Fibroblast of gingiva (primary cell): ENCODE measurements around the gene SLC26A4.
A peak's percentile ranks its signal among the peaks of the same experiment; 100 is the strongest.

ENCODE experiments used
- DNase-seq: peaks from one replicate; pipeline ENCODE4 v3.0.0-alpha.2; 2011; ENCODE audit warnings: low read depth

SLC26A4 gene

GRCh38 chr7:107661081-107661864 is 645 bp downstream of the SLC26A4 start:
- peak; percentile 30 for DNase-seq

- DNase-seq: no peak
Observed at GRCh38 chr7:107661865-107662379, 1.3 kb downstream of the SLC26A4 start.

- no peak for DNase-seq
Observed at GRCh38 chr7:107663196-107663595, 2.6 kb downstream of the SLC26A4 start.

GRCh38 chr7:107666790-107667189 is 6.2 kb downstream of the SLC26A4 start:
- DNase-seq: no peak

GRCh38 chr7:107667341-107667740 is 6.7 kb downstream of the SLC26A4 start:
- no peak for DNase-seq

GRCh38 chr7:107668296-107668695 is 7.7 kb downstream of the SLC26A4 start:
- no peak for DNase-seq

- no peak for DNase-seq
Observed at GRCh38 chr7:107672183-107672582, 11.6 kb downstream of the SLC26A4 start.

- DNase-seq: no peak
Observed at GRCh38 chr7:107676249-107676648, 15.6 kb downstream of the SLC26A4 start.

GRCh38 chr7:107678110-107678753 is 17.6 kb downstream of the SLC26A4 start:
- no peak for DNase-seq

GRCh38 chr7:107680478-107680877 is 19.9 kb downstream of the SLC26A4 start:
- no peak for DNase-seq

- no peak for DNase-seq
Observed at GRCh38 chr7:107682886-107683285, 22.3 kb downstream of the SLC26A4 start.

- DNase-seq: no peak
Observed at GRCh38 chr7:107684287-107684686, 23.7 kb downstream of the SLC26A4 start.

- DNase-seq: no peak
Observed at GRCh38 chr7:107684947-107685463, 24.4 kb downstream of the SLC26A4 start.

GRCh38 chr7:107686816-107687387 is 26.3 kb downstream of the SLC26A4 start:
- no peak for DNase-seq

GRCh38 chr7:107687656-107688055 is 27.0 kb downstream of the SLC26A4 start:
- no peak for DNase-seq

- no peak for DNase-seq
Observed at GRCh38 chr7:107689553-107689952, 28.9 kb downstream of the SLC26A4 start.

GRCh38 chr7:107690084-107690483 is 29.5 kb downstream of the SLC26A4 start:
- DNase-seq: no peak

GRCh38 chr7:107690611-107691010 is 30.0 kb downstream of the SLC26A4 start:
- DNase-seq: no peak

GRCh38 chr7:107691716-107692115 is 31.1 kb downstream of the SLC26A4 start:
- DNase-seq: no peak

GRCh38 chr7:107692501-107692900 is 31.9 kb downstream of the SLC26A4 start:
- DNase-seq: no peak

GRCh38 chr7:107693396-107693795 is 32.8 kb downstream of the SLC26A4 start:
- no peak for DNase-seq

GRCh38 chr7:107694386-107694785 is 33.8 kb downstream of the SLC26A4 start:
- no peak for DNase-seq
